Limb (tissue), 2 donors: Measurements from ENCODE around the gene ARHGEF16.

Source experiments
- DNase-seq, 2 donors: peaks; one replicate each; pipeline ENCODE4 v3.0.0-alpha.2; 2016; ENCODE audit errors: extremely low spot score in 2 of 2

Gene ARHGEF16

GRCh38 chr1:3468236-3469103 is 14.0 kb downstream of the ARHGEF16 start:
- no peak for DNase-seq

GRCh38 chr1:3469104-3469848 is 14.8 kb downstream of the ARHGEF16 start:
- DNase-seq: no peak

- no peak for DNase-seq
These were observed 15.6 kb downstream of the ARHGEF16 start for GRCh38 chr1:3469849-3470649.

- no peak for DNase-seq
These were observed 16.3 kb downstream of the ARHGEF16 start for GRCh38 chr1:3470650-3471355.

- DNase-seq: peak in 1 of 2 donors; percentile 7
These were observed 17.1 kb downstream of the ARHGEF16 start for GRCh38 chr1:3471356-3472087.

GRCh38 chr1:3472088-3472850 is 17.8 kb downstream of the ARHGEF16 start:
- no peak for DNase-seq

GRCh38 chr1:3472906-3473305 is 18.4 kb downstream of the ARHGEF16 start:
- DNase-seq: no peak

GRCh38 chr1:3473381-3473844 is 18.9 kb downstream of the ARHGEF16 start:
- peak in 1 of 2 donors; percentile 28 for DNase-seq

GRCh38 chr1:3474016-3474415 is 19.6 kb downstream of the ARHGEF16 start:
- no peak for DNase-seq

- DNase-seq: no peak
These were observed 20.0 kb downstream of the ARHGEF16 start for GRCh38 chr1:3474421-3474820.

GRCh38 chr1:3475839-3476573 is 21.5 kb downstream of the ARHGEF16 start:
- DNase-seq: no peak

GRCh38 chr1:3476666-3477065 is 22.2 kb downstream of the ARHGEF16 start:
- no peak for DNase-seq

GRCh38 chr1:3477241-3477995 is 23.0 kb downstream of the ARHGEF16 start:
- no peak for DNase-seq

- no peak for DNase-seq
These were observed 23.7 kb downstream of the ARHGEF16 start for GRCh38 chr1:3478187-3478586.

GRCh38 chr1:3479511-3480368 is 25.3 kb downstream of the ARHGEF16 start:
- DNase-seq: no peak

GRCh38 chr1:3480369-3480719 is 25.9 kb downstream of the ARHGEF16 start:
- no peak for DNase-seq

- no peak for DNase-seq
These were observed 26.6 kb downstream of the ARHGEF16 start for GRCh38 chr1:3481046-3481445.
